ENCODE measurements around the gene SKA1.
"Not testable (repeated sequence)": the region's sequence is repeated elsewhere in the genome, so short reads cannot be mapped to it uniquely, and the experiment has no call there.

SKA1 gene

DNA sequence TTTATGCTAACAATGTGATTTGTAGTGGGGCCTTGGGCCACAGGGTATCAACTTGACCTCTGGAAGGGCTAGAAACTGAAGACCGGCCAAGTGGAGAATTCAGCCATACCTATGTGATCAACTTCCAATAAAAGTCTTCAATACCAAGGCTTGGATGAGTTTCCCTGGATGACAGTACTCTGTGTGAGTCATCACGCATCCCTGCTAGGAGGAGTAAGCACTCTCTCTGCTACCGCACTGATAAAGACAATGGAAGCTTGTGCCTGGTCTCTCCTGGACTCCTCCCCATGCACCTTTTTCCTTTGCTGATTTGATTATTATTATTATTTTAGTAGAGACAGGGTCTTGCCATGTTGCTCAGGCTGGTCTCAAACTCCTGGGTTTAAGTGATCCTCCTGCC is 58.1 kb downstream of the SKA1 start:
- no peak for DNase-seq

DNA sequence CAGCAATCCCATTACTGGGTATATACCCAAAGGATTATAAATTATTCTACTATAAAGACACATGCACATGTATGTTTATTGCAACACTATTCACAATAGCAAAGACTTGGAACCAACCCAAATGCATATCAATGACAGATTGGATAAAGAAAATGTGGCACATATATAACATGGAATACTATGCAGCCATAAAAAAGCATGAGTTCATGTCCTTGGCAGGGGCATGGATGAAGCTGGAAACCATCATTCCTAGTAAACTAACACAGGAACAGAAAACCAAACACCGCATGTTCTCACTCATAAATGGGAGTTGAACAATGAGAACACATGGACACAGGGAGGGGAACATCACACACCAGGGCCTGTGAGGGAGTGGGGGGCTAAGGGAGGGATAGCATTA is 61.9 kb downstream of the SKA1 start:
- DNase-seq, result not testable (repeated sequence)

- DNase-seq, result no peak
These were observed 64.7 kb downstream of the SKA1 start for GRCh38 chr18:50439460-50440015.

DNA sequence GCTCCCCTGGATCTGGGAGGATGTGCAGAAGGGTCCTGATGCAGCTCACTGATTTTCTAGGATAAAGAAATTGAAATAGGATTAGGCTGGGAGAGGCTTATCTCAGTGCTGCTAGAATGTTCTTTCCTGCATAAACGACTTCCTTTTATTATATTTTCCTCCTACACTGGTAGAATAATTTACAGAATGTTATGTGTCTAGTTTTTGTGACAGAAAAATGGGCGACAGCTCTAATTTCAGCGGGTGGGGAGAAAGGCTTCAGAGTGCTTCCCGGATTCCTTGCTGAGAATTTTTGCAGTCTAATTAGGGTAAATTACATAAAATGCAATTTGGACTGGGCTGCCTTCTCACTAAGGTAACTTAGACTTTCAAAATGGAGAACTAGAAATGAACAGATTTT is 66.2 kb downstream of the SKA1 start:
- no peak for DNase-seq

- DNase-seq, result no peak
These were observed 66.7 kb downstream of the SKA1 start for GRCh38 chr18:50441501-50441900.

All from activated naive CD4-positive, alpha-beta T cell (primary cell).